Keratinocyte (primary cell): ENCODE data around the gene AKAP8L. TPM values are rescaled to one million over a fixed set of nuclear protein-coding genes. Genes with fewer than 3 reads are reported as not detected.

Experiments used
- DNase-seq: peaks from one replicate; pipeline ENCODE4 v3.0.0-alpha.2; 2011; ENCODE audit warnings: low read depth, missing footprints, low spot score
- FAIRE-seq: peaks from 2 replicates; lab custom pipeline; 2011; peaks lifted over from hg19 to GRCh38; lab: Jason Lieb, UNC
- H2AFZ ChIP-seq: 2 replicates; pipeline ENCODE4 v1.6.0; 2012; ENCODE audit warnings: low read length, control low read depth, inconsistent platforms; ENCODE audit not compliant: control insufficient read depth
- H3K27ac ChIP-seq: 2 replicates; pipeline ENCODE4 v1.5.1; 2011; ENCODE audit warnings: low read length; ENCODE audit not compliant: control insufficient read depth, insufficient read depth
- H3K27me3 ChIP-seq: 3 replicates; pipeline ENCODE4 v1.6.0; 2011; ENCODE audit warnings: low read length; ENCODE audit not compliant: control insufficient read depth, insufficient read depth; ENCODE audit errors: extremely low read depth
- H3K36me3 ChIP-seq, 2 experiments: 2 replicates in 1 of 2; 3 replicates in 1 of 2; pipeline ENCODE4 v1.5.1; 2011; ENCODE audit warnings: low read length in 2 of 2, mild to moderate bottlenecking in 1 of 2; ENCODE audit not compliant: control insufficient read depth in 2 of 2, insufficient read depth in 2 of 2; ENCODE audit errors: extremely low read depth in 1 of 2
- H3K4me1 ChIP-seq: 3 replicates; pipeline ENCODE4 v1.5.1; 2011; ENCODE audit warnings: low read length; ENCODE audit not compliant: control insufficient read depth, insufficient read depth; ENCODE audit errors: extremely low read depth
- H3K4me2 ChIP-seq: 3 replicates; pipeline ENCODE4 v1.6.0; 2011; ENCODE audit warnings: low read depth, low read length; ENCODE audit not compliant: control insufficient read depth, insufficient read depth; ENCODE audit errors: extremely low read depth
- H3K4me3 ChIP-seq, 3 experiments: fragments of 200-600 bp in 1 of 3; sonication (generic) in 1 of 3; 2 replicates in 2 of 3; 3 replicates in 1 of 3; pipeline ENCODE4 v1.5.1; 2011 to 2016; ENCODE audit warnings: low read length in 3 of 3, mild to moderate bottlenecking in 3 of 3, control low read depth in 2 of 3, inconsistent platforms in 1 of 3, low read depth in 1 of 3, mixed read lengths in 1 of 3, mixed run types in 1 of 3, moderate library complexity in 1 of 3; ENCODE audit not compliant: control insufficient read depth in 2 of 3, insufficient read depth in 2 of 3; ENCODE audit errors: extremely low read depth in 1 of 3
- H3K79me2 ChIP-seq: 2 replicates; pipeline ENCODE4 v1.6.0; 2012; ENCODE audit warnings: low read length; ENCODE audit not compliant: control insufficient read depth, insufficient read depth
- H3K9ac ChIP-seq: 3 replicates; pipeline ENCODE4 v1.6.0; 2011; ENCODE audit warnings: low read length; ENCODE audit not compliant: control insufficient read depth, insufficient read depth; ENCODE audit errors: extremely low read depth
- H3K9me1 ChIP-seq: 3 replicates; pipeline ENCODE4 v1.6.0; 2011; ENCODE audit warnings: low read length; ENCODE audit not compliant: control insufficient read depth, insufficient read depth; ENCODE audit errors: extremely low read depth
- H3K9me3 ChIP-seq: 2 replicates; pipeline ENCODE4 v1.5.1; 2012; ENCODE audit warnings: low read depth, low read length; ENCODE audit not compliant: control insufficient read depth
- H4K20me1 ChIP-seq: 3 replicates; pipeline ENCODE4 v1.6.0; 2011; ENCODE audit warnings: low read length; ENCODE audit not compliant: control insufficient read depth, insufficient read depth; ENCODE audit errors: extremely low read depth
- CTCF ChIP-seq, 3 experiments: IDR thresholded peaks in 1 of 3; conservative IDR thresholded peaks in 1 of 3; optimal IDR thresholded peaks in 1 of 3; 2 replicates in 2 of 3; 3 replicates in 1 of 3; pipeline versions ENCODE3 to v1.5.1; 2011; ENCODE audit warnings: low read length in 3 of 3, mild to moderate bottlenecking in 3 of 3, moderate library complexity in 2 of 3, control low read depth in 1 of 3, inconsistent platforms in 1 of 3; ENCODE audit not compliant: insufficient read depth in 2 of 3; ENCODE audit errors: extremely low read depth in 1 of 3
- EZH2 ChIP-seq: IDR thresholded peaks from one replicate; pipeline ENCODE4 v1.6.1; 2012; ENCODE audit warnings: inconsistent platforms, mild to moderate bottlenecking, low read length, moderate library complexity
- dilution Hi-C: fragments of 300-500 bp; cut with MboI; formaldehyde crosslinking; loops from one replicate; pipeline ENCODE4 v1.7.0; 2020; ENCODE audit warnings: low sequenced_read_pairs; ENCODE audit not compliant: extremely low pct_ligation_motif_present
- polyA plus RNA-seq, 5 experiments: library from polyadenylated mRNA; depleted of rRNA in 3 of 5; stranded (reverse) in 3 of 5; stranded (forward) in 1 of 5; unstranded in 1 of 5; fragments of >200 nt; gene quantifications; 1 replicate in 1 of 5; 2 replicates in 3 of 5; 3 replicates in 1 of 5; pipeline versions ENCODE4 v1.2.1 to v1.2.3, GENCODE V29; 2011 to 2012; ENCODE audit warnings: missing spikeins in 2 of 5, low read depth in 1 of 5, low replicate concordance in 1 of 5

The AKAP8L gene
- polyA plus RNA-seq, 1 donor (not counting 4 experiments of a cell fraction or from before 2014, with no cell fraction given) = 48.2 TPM

DNA sequence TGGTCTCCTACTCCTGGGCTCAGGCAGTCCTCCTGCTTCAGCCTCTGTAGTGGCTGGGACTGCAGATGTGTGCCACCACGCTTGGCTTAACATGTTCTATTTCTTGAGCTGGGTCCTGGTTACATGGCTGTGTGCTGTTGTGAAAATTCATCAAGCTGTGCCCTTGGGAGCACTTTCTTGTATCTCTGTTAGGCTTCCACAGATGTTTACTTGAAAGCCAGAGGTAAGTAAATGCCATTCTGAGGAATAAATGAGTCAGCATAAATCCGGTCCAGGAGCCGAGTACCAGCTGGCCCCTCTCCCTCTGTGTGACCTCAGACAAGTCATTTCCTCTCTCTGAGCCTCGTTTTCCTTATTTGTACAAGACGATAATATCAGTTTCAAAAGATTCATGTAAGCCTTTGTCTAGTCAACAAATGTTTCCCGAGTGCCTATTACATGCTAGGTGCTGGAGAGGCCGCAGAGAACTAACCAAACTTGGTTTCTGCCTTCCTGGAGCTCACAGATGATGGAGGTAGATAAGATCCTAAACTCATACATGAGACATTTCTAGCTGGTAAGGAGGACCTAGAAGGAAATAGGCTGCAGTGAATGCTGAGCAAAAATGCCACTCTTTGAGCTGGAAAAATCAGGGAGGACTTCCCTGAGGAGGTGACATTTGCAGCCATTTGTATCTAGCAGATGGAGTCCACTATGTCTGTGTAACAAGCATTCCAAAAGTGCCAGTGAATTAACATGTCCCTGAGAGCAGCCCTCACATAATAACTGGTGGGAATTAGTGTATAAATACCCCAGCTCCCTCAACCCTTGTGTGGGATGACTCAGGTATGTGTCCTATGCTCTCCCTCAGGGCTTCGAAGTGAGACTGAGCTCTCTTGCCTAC is 48.3 kb upstream of the AKAP8L start:
- Histone ChIP-seq H4K20me1 (no peaks in the 10 kb centered on the region), H2AFZ (no peak overlapping the region), H3K36me3 (no peaks in the 10 kb centered on the region), H3K27me3 (peaks cover 23% of the 10 kb centered on the region), H3K27ac (no peak overlapping the region), H3K9ac (no peak overlapping the region), H3K4me2 (no peak overlapping the region), H3K9me1 (no peaks in the 10 kb centered on the region), H3K4me3 (no peak overlapping the region), H3K79me2 (no peaks in the 10 kb centered on the region), H3K4me1 (no peaks in the 10 kb centered on the region), H3K9me3 (no peaks in the 10 kb centered on the region)
- FAIRE-seq = no peak
- TF ChIP-seq CTCF (optimal IDR thresholded peaks at IDR 0.05 in 1 of 3, IDR thresholded peaks at IDR 0.05 in 1 of 3, conservative IDR thresholded peaks at IDR 0.05 in 1 of 3; ENCODE audit: extremely low read depth in 1 of 3, insufficient read depth in 2 of 3, low read length in 3 of 3) = no peak
- TF ChIP-seq EZH2 = no peak
- dilution Hi-C loops = no loop called here
- DNase-seq = no peak

DNA sequence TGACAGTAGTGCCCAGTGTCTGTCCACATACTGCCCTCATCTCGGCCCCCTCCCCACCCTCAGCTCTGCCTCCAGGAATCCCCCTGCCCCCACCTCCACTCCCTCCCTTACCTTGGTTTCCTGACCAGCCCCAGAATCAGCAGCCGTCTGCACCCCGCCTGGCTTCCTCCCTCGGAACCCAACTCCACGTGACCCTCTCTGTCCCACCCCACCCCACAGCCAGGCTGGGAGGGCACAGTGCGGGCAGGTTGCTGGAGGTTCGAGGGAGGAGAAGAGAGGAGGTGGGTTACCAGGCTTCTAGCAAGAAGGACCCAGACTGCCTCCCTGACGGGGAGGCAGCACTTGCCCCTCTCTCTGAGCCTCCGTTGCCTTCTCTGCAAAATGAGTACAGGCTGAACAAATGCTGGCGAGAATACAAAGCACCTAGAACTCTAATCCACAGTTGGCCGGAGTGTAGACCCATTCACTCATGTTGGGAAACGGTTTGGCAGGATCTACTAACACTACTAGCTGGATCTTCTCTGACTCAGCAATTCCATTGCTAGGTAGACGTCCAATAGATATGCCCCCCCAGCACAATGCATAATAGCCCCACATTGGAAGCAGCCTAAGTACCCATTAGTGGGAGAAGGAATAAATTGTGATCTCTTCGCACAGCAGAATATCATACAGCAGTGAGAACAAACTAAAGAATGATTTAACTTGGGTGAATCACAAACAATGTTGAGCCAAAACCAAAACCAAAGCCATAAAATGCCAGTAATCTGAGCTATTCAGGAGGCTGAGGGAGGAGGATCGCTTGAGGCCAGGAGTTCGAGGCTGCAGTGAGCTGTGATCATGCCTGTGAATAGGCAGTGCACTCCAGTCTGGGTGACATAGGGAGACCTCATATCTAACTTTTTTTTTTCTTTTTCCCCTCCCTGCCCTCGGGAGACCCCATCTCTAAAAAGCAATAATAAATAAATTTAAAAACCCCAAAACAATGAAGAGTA is 45.9 kb upstream of the AKAP8L start, which contains the start of gene RASAL3:
Gene RASAL3, minus strand, starts transcription at position 151 of the 992 bp plus-strand sequence. CDS start 186 bp downstream, outside the sequence.
- no peak for FAIRE-seq
- Histone ChIP-seq H2AFZ (no peak within 1 kb of the TSS), H3K4me3 (no peak within 1 kb of the TSS)

More for the DNA sequence above, 45.9 kb upstream of the AKAP8L start, which contains the start of gene RASAL3:
- Histone ChIP-seq H3K9me1 (no peaks in the 10 kb centered on the region), H3K4me2 (no peak within 1 kb of the TSS), H4K20me1 (no peaks in the 10 kb centered on the region), H3K27ac (no peak within 1 kb of the TSS), H3K79me2 (no peaks in the 10 kb centered on the region), H3K9me3 (no peaks in the 10 kb centered on the region), H3K27me3 (peaks cover 28% of the 10 kb centered on the region), H3K36me3 (no peaks in the 10 kb centered on the region), H3K4me1 (no peaks in the 10 kb centered on the region), H3K9ac (no peak within 1 kb of the TSS)
- TF ChIP-seq EZH2 (no peak), CTCF (optimal IDR thresholded peaks at IDR 0.05 in 1 of 3, IDR thresholded peaks at IDR 0.05 in 1 of 3, conservative IDR thresholded peaks at IDR 0.05 in 1 of 3; ENCODE audit: extremely low read depth in 1 of 3, insufficient read depth in 2 of 3, low read length in 3 of 3) (no peak)
- dilution Hi-C loops = no loop called here
- DNase-seq = no peak
